Measurements from ENCODE around the gene POLDIP3.

The POLDIP3 gene

GRCh38 chr22:42614312-42615091, at the start of gene POLDIP3:
TSS of gene POLDIP3 (minus strand) at chr22:42614883. CDS start at chr22:42614857, 26 bp downstream.
- peak; percentile 96 to 98 for DNase-seq

- peak; percentile 35 to 57 for DNase-seq
Observed at GRCh38 chr22:42661985-42662831, 47.5 kb upstream of the POLDIP3 start.

- no peak for DNase-seq
Observed at GRCh38 chr22:42656578-42656977, 41.9 kb upstream of the POLDIP3 start.

- no peak for DNase-seq
Observed at GRCh38 chr22:42655693-42656092, 41.0 kb upstream of the POLDIP3 start.

- DNase-seq: no peak
Observed at GRCh38 chr22:42654436-42655073, 39.9 kb upstream of the POLDIP3 start.

GRCh38 chr22:42653999-42654398, 39.3 kb upstream of the POLDIP3 start:
- DNase-seq: no peak

GRCh38 chr22:42651134-42651533, 36.5 kb upstream of the POLDIP3 start:
- no peak for DNase-seq

DNA sequence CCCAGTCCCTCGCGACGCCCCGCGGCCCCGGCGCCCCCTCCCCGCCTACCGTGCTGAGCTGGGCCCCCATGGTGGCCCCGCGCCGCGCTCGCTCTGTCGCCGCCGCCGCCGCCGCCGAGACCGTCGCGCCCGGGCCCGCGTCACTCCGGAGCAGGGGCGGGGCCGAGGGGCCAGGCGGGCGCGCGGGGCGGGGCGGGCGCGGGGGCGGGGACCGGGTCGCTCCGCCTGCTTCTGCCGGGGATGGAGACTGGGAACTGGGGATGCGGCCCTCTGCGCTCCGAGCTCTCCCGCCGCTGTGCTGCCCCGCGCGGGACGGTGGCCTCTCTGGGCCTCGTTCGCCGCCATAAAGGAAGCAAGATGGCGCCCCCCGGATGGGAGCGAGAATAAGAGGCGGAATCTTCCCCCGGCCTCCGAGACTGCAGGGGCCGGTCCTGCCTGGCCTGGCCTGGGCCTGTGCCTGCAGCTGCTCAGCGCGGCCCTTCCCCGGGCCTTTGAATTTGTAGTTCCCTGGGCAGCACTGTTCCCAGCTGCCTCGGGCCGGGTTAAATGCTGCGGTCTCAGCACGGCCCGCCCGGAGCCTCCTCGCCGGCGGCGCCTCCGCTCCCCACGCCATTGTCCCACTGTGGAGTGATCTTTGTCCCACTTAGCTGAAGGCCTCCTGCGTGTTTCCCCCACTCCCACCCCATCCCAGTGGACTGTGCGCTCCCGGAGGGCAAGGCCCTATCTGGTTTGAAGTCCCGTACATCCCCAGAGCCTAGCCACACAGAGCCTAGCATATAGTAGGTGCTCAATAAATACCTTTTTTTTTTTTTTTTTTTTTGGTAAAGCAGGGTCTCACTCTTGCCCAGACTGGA, 34.8 kb upstream of the POLDIP3 start, which contains the start of gene CYB5R3:
CYB5R3 (minus strand) TSS at position 147 of the 854 bp plus-strand sequence; CDS start at position 70, 77 bp downstream.
- DNase-seq: peak; percentile 72 to 76

DNA sequence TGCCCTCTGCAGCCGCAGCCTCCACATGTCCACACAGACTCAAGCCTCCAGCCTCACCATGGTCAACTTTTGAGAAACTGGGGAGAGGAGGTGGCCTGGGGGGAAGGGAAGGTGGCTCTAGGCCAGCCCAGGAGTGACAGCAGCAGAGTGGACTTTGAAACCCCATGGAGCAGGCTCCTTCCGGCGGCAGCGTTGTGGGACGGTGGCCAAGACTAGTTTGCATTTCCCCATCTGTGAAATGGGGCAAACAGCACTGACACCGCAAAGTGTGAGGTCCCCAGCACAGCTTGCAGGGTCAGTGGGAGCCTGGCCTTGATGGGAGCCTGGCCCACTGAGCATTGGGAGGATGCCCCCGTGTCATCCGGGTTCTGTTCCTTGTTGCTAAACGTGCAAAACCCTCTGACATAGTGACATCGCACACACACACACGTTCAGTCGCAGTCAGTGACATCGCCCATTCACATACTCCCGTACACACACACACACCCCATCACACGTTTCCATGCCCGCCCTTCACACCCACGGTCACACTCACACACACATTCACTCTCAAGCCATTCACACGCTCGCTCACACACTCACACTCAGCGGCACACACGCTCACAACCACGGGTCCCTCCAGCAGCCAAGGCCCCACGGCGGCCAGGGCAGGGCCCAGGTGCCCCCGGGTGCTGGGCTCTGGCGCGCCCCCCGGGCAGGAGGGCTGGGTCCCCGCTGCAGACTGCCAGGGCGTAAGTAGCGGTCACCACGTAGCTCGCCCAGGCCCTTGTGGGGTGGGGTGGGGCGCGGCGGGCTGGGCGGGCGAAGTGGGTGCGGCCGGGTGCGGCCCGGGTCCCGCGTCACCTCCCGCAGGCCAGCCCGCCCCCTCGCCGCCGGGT, 33.9 kb upstream of the POLDIP3 start:
- peak in 1 of 2 donors; percentile 55 for DNase-seq

- no peak for DNase-seq
Observed at GRCh38 chr22:42648017-42648367, 33.3 kb upstream of the POLDIP3 start.

GRCh38 chr22:42646569-42647525, 32.2 kb upstream of the POLDIP3 start:
- no peak for DNase-seq

GRCh38 chr22:42645938-42646568, 31.4 kb upstream of the POLDIP3 start:
- DNase-seq: no peak

GRCh38 chr22:42645341-42645937, 30.8 kb upstream of the POLDIP3 start:
- DNase-seq: no peak

DNA sequence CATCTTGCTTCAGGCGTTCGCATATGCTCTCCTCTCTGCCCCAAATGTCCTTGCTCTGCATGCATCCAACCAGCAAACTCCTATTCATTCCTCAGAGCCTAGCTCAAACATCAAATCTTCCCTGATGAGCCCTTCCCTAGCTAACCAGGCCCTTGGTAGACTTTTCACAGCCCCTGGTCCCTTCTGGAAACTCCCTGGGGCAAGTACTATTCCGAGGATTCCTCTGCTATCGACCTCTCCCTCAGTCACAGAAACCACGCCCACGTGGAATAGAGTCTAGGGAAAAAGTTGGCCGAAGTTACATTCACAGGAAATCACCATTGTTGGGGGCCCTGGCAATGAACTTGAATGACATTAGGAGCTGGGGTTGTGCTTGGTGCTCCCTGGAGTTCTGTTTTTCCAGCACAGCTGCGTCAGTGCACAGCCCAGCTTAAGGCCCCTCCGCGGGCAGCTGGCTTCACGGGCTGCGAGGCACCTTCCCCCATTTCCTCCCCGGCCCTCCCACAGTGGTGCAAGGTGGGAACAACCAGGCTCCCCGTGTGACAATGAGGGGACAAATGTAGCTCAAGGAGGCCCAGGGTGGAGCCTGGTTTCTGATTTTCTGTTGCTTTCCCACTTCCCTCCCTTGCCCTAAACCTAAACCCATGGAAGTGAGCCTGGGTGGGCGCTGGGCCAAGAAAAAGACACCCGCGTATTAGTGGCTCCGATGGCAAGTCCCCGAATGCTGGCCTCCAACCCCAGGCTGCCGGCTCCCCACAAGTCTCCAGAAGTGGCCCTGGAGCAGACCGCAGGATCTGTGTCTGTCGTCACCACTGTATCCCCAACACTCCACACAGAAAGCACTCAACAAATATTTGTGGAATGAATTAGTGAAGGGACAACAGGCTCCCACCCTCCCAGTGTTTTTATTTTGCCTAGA, 30.0 kb upstream of the POLDIP3 start:
- no peak for DNase-seq

DNA sequence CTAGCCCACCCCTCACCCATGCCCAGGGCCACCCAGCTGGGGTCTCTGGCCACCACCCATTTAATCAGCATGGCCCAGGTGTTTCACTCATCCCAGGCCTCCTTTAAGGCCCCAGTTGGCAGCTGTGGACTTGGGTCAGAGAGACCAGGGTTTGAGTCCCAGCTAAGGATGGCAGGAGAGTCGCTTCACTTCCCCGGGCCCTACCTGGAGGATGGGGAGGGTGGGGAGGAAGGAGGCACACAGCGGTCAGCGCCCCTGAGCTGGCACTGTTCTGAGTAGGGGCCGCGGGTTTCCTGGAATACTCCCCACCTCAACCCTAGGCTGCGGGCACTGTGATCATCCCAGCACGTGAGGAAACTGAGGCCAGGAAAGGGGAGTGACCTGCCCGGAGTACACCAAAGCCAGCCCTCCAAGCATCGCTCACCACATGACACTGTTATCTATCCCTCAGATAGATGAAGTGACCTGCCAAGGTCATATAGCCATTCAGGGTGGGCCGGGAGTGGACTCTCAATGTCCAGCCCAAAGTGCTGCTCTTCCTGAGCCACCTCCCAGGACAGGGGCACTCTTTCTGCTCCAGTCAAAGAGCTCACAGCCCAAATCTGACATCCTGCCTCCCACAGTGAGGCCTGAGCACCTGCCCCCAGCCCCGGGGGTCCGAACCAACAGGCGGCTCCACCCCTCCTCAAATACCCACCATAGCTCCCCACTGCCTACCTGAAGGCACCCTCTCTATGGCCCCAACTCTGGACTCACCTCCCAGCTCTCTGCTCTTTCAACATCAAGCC, 29.1 kb upstream of the POLDIP3 start:
- no peak for DNase-seq

- DNase-seq: no peak
Observed at GRCh38 chr22:42642806-42643633, 28.3 kb upstream of the POLDIP3 start.

All from hippocampal formation (tissue), 2 donors.